HepG2 (cell line): ENCODE measurements around the gene SLC6A17. TPM values are rescaled to one million over a fixed set of nuclear protein-coding genes. Genes with fewer than 3 reads are reported as not detected.

Experiments
- BHLHE40 ChIP-seq: IDR thresholded peaks from 2 replicates; pipeline ENCODE4 v1.6.1; 2011; ENCODE audit warnings: low read length, improper control_type of control experiment
- CREB1 ChIP-seq, 2 experiments: fragments of 450-650 bp in 1 of 2; IDR thresholded peaks; 2 replicates each; pipeline ENCODE4 v1.6.1; 2016 to 2017; ENCODE audit warnings: control low read depth in 1 of 2, mild to moderate bottlenecking in 1 of 2, missing compliant biosample characterization in 1 of 2, missing genetic modification characterization in 1 of 2
- FOXO1 ChIP-seq: sonication (generic); formaldehyde crosslinking; IDR thresholded peaks from 2 replicates; pipeline ENCODE4 v1.4.0; 2020; ENCODE audit warnings: missing genetic modification reagents
- HDAC1 ChIP-seq: sonication (generic); formaldehyde crosslinking; IDR thresholded peaks from 2 replicates; pipeline ENCODE4 v1.5.1; 2020; ENCODE audit warnings: mild to moderate bottlenecking, missing genetic modification reagents
- NFAT5 ChIP-seq: sonication (generic); formaldehyde crosslinking; IDR thresholded peaks from 2 replicates; pipeline ENCODE4 v1.4.0; 2020; ENCODE audit warnings: missing genetic modification reagents
- PRDM10 ChIP-seq: sonication (generic); formaldehyde crosslinking; IDR thresholded peaks from 2 replicates; pipeline ENCODE4 v1.4.0; 2020; ENCODE audit warnings: low read depth, missing genetic modification reagents
- RAD21 ChIP-seq: fragments of 450-650 bp; formaldehyde crosslinking; IDR thresholded peaks from 2 replicates; pipeline ENCODE4 v1.5.0; 2020; ENCODE audit warnings: mild to moderate bottlenecking
- SAP130 ChIP-seq: IDR thresholded peaks from 2 replicates; pipeline ENCODE4 v1.6.1; 2016; ENCODE audit warnings: low read depth
- TP53 ChIP-seq: sonication (generic); formaldehyde crosslinking; conservative IDR thresholded peaks from 2 replicates; pipeline ENCODE4 v1.4.0; 2020; ENCODE audit warnings: missing genetic modification reagents
- U2AF1 ChIP-seq: fragments of 200-400 bp; formaldehyde crosslinking; optimal IDR thresholded peaks from 2 replicates; pipeline ENCODE3; 2017; ENCODE audit warnings: mild to moderate bottlenecking, low read depth, low read length
- ZNF205 ChIP-seq: IDR thresholded peaks from 2 replicates; pipeline ENCODE4 v1.6.1; 2018; ENCODE audit warnings: missing biosample characterization, missing genetic modification reagents
- ZNF276 ChIP-seq: sonication (generic); formaldehyde crosslinking; IDR thresholded peaks from 2 replicates; pipeline ENCODE4 v1.4.0; 2020; ENCODE audit warnings: mild to moderate bottlenecking, low read depth, missing genetic modification reagents
- ZNF292 ChIP-seq: sonication (generic); formaldehyde crosslinking; IDR thresholded peaks from 2 replicates; pipeline ENCODE4 v1.8.1; 2022; ENCODE audit warnings: mild to moderate bottlenecking, low read depth, missing genetic modification reagents, borderline replicate concordance
- ZNF574 ChIP-seq: sonication (generic); formaldehyde crosslinking; IDR thresholded peaks from 2 replicates; pipeline ENCODE4 v1.4.0; 2020; ENCODE audit warnings: missing genetic modification reagents
- polyA plus RNA-seq, 8 experiments: library from polyadenylated mRNA; depleted of rRNA in 3 of 8; stranded (reverse) in 7 of 8; unstranded in 1 of 8; fragments of >200 nt; fragmentation: Illumina TruSeq in 4 of 8; extraction: Trizol in 4 of 8; gene quantifications; 2 replicates each; pipeline versions ENCODE4 v1.2.1 to v1.2.3, GENCODE V29; 2011 to 2016; ENCODE audit warnings: low read depth in 4 of 8, missing spikeins in 1 of 8, mixed read lengths in 1 of 8; ENCODE audit not compliant: insufficient read depth in 1 of 8
- total RNA-seq, 5 experiments: library from RNA; depleted of rRNA; stranded (reverse); fragments of >200 nt; fragmentation: Illumina TruSeq; extraction: Trizol; gene quantifications; 2 replicates each; pipeline ENCODE4 v1.2.3, GENCODE V29; 2016; ENCODE audit warnings: low read depth in 1 of 5

The SLC6A17 gene
- total and polyA plus RNA-seq, 2 of the 13 experiments (the other 11 are each of a cell fraction or from before 2014, with no cell fraction given), result not detected

GRCh38 chr1:110106013-110106941 lies 44.0 kb upstream of the SLC6A17 start (continued):
- TF ChIP-seq U2AF1, result no peak
- TF ChIP-seq ZNF276 (CRISPR knock-in tag), result no peak
- 0 out of 2 replicates have a peak, but pooled peaks have one; percentile 29 for TF ChIP-seq SAP130
- no peak for TF ChIP-seq ZNF205 (CRISPR knock-in tag)
- TF ChIP-seq RAD21 (CRISPR knock-in tag), result peak; percentile 81
- no peak for TF ChIP-seq PRDM10
- no peak for TF ChIP-seq TP53 (CRISPR knock-in tag)
- TF ChIP-seq NFAT5 (CRISPR knock-in tag), result no peak
- TF ChIP-seq BHLHE40, result 0 out of 2 replicates have a peak, but pooled peaks have one; percentile 38
- peak; percentile 43; the same call in 1 of the 2 replicates for TF ChIP-seq CREB1 (IDR thresholded peaks at IDR 0.05)
- no peak for TF ChIP-seq CREB1 (CRISPR knock-in tag; IDR thresholded peaks at IDR 0.05)
- no peak for TF ChIP-seq HDAC1
- TF ChIP-seq FOXO1 (CRISPR knock-in tag), result 0 out of 2 replicates have a peak, but pooled peaks have one; percentile 14
- no peak for TF ChIP-seq ZNF292 (CRISPR knock-in tag)
- TF ChIP-seq ZNF574, result 0 out of 2 replicates have a peak, but pooled peaks have one; percentile 19
